H1 (cell line): Measurements from ENCODE around the gene MTM1. TPM values are rescaled to one million over a fixed set of nuclear protein-coding genes. Genes with fewer than 3 reads are reported as not detected.

ENCODE experiments used
- CTCF ChIA-PET: fragments of 300-600 bp; sonication (Branson Sonifier 250); formaldehyde crosslinking; loops from one replicate; lab custom pipeline; 2021; ENCODE audit not compliant: partially characterized antibody; lab: Charles Lee
- POLR2A ChIA-PET: fragments of 300-600 bp; sonication (Branson Sonifier 250); formaldehyde crosslinking; loops from one replicate; lab custom pipeline; 2021; ENCODE audit warnings: inconsistent platforms; ENCODE audit not compliant: partially characterized antibody; lab: Charles Lee
- DNase-seq, 2 experiments: peaks; one replicate each; pipeline versions ENCODE4 v3.0.0 to v3.0.0-alpha.2; 2010 to 2022; ENCODE audit warnings: low spot score in 2 of 2, low read depth in 1 of 2, mixed read lengths in 1 of 2
- FAIRE-seq: peaks from 2 replicates; lab custom pipeline; 2011; peaks lifted over from hg19 to GRCh38; lab: Jason Lieb, UNC
- H2AFZ ChIP-seq: 2 replicates; pipeline ENCODE4 v1.8.1; 2012; ENCODE audit warnings: low read length, inconsistent platforms
- H2AK5ac ChIP-seq: 2 replicates; pipeline ENCODE4 v1.6.1; 2013; ENCODE audit warnings: low read depth, low read length
- H2BK120ac ChIP-seq: replicated peaks from 2 replicates; pipeline ENCODE3; 2013; ENCODE audit warnings: low read depth, low read length, inconsistent platforms
- H2BK12ac ChIP-seq: 2 replicates; pipeline ENCODE4 v1.6.1; 2013; ENCODE audit warnings: low read depth, low read length
- H2BK15ac ChIP-seq: 2 replicates; pipeline ENCODE4 v1.6.1; 2013; ENCODE audit warnings: low read length
- H2BK20ac ChIP-seq: 2 replicates; pipeline ENCODE4 v1.6.1; 2013; ENCODE audit warnings: low read length
- H2BK5ac ChIP-seq: 2 replicates; pipeline ENCODE4 v1.6.1; 2013; ENCODE audit warnings: low read depth, low read length
- H3K14ac ChIP-seq: 2 replicates; pipeline ENCODE4 v1.6.1; 2013; ENCODE audit warnings: inconsistent platforms; ENCODE audit not compliant: insufficient read length
- H3K18ac ChIP-seq: 2 replicates; pipeline ENCODE4 v1.6.1; 2013; ENCODE audit warnings: low read length; ENCODE audit errors: extremely low read depth
- H3K23ac ChIP-seq: 2 replicates; pipeline ENCODE4 v1.6.1; 2013; ENCODE audit warnings: inconsistent platforms; ENCODE audit not compliant: insufficient read length
- H3K23me2 ChIP-seq: 2 replicates; pipeline ENCODE4 v1.6.1; 2013; ENCODE audit warnings: low read depth, low read length
- H3K27ac ChIP-seq: 2 replicates; pipeline ENCODE4 v1.6.1; 2011; ENCODE audit warnings: low read depth, low read length, inconsistent platforms
- H3K27me3 ChIP-seq, 4 experiments: replicated peaks in 1 of 4; 1 replicate in 1 of 4; 2 replicates in 3 of 4; pipeline versions ENCODE4 v1.6.1 to v1.8.1; 2011 to 2013; ENCODE audit warnings: low read length in 3 of 4, mild to moderate bottlenecking in 3 of 4, inconsistent platforms in 2 of 4, mixed read lengths in 2 of 4, moderate library complexity in 1 of 4; ENCODE audit not compliant: control insufficient read depth in 3 of 4, insufficient read depth in 3 of 4; ENCODE audit errors: extremely low read depth in 1 of 4
- H3K36me3 ChIP-seq, 4 experiments: 2 replicates each; pipeline versions ENCODE4 v1.6.1 to v1.8.1; 2011 to 2013; ENCODE audit warnings: mild to moderate bottlenecking in 4 of 4, low read length in 3 of 4, moderate library complexity in 2 of 4, control low read depth in 1 of 4, inconsistent platforms in 1 of 4; ENCODE audit not compliant: insufficient read depth in 4 of 4, control insufficient read depth in 2 of 4
- H3K4ac ChIP-seq: replicated peaks from 2 replicates; pipeline ENCODE3; 2013; ENCODE audit warnings: low read length, low read depth, mixed read lengths, inconsistent platforms; ENCODE audit not compliant: insufficient read length
- H3K4me1 ChIP-seq, 4 experiments: replicated peaks in 1 of 4; 1 replicate in 1 of 4; 2 replicates in 3 of 4; pipeline versions ENCODE4 v1.6.1 to v1.8.1; 2011 to 2013; ENCODE audit warnings: low read length in 3 of 4, inconsistent platforms in 2 of 4, mixed read lengths in 1 of 4; ENCODE audit not compliant: insufficient read depth in 4 of 4, control insufficient read depth in 3 of 4
- H3K4me2 ChIP-seq, 2 experiments: 2 replicates each; pipeline versions ENCODE4 v1.6.1 to v1.8.1; 2011 to 2013; ENCODE audit warnings: low read depth in 2 of 2, low read length in 2 of 2, control low read depth in 1 of 2, inconsistent platforms in 1 of 2, mild to moderate bottlenecking in 1 of 2; ENCODE audit not compliant: insufficient read depth in 1 of 2
- H3K4me3 ChIP-seq, 4 experiments: fragments of 200-600, 300-600 bp in 1 of 4; sonication (generic), shearing (Covaris generic), sonication (Bioruptor Twin) in 1 of 4; 2 replicates each; pipeline versions ENCODE4 v1.5.1 to v1.8.1; 2011 to 2016; ENCODE audit warnings: low read length in 4 of 4, low read depth in 3 of 4, control low read depth in 2 of 4, inconsistent platforms in 2 of 4, mild to moderate bottlenecking in 2 of 4, mixed read lengths in 1 of 4, moderate library complexity in 1 of 4; ENCODE audit not compliant: insufficient read depth in 2 of 4; ENCODE audit errors: extremely low read depth in 1 of 4
- H3K56ac ChIP-seq: replicated peaks from 2 replicates; pipeline ENCODE3; 2013; ENCODE audit warnings: low read depth, mild to moderate bottlenecking, mixed read lengths, low read length, inconsistent platforms; ENCODE audit not compliant: insufficient read length
- H3K79me1 ChIP-seq: 2 replicates; pipeline ENCODE4 v1.6.1; 2013; ENCODE audit warnings: low read depth, low read length, control low read depth
- H3K79me2 ChIP-seq, 2 experiments: 2 replicates each; pipeline versions ENCODE4 v1.6.1 to v1.8.1; 2012 to 2013; ENCODE audit warnings: low read length in 2 of 2, mild to moderate bottlenecking in 2 of 2, inconsistent platforms in 1 of 2; ENCODE audit not compliant: insufficient read depth in 2 of 2, control insufficient read depth in 1 of 2
- H3K9ac ChIP-seq, 4 experiments: replicated peaks in 1 of 4; 1 replicate in 1 of 4; 2 replicates in 3 of 4; pipeline versions ENCODE4 v1.6.1 to v1.8.1; 2011 to 2013; ENCODE audit warnings: low read depth in 3 of 4, low read length in 3 of 4, control low read depth in 2 of 4, mild to moderate bottlenecking in 2 of 4, moderate library complexity in 2 of 4, inconsistent platforms in 1 of 4; ENCODE audit errors: extremely low read depth in 1 of 4
- H3K9me3 ChIP-seq, 2 experiments: 2 replicates each; pipeline versions ENCODE4 v1.6.1 to v1.8.1; 2012 to 2013; ENCODE audit warnings: mild to moderate bottlenecking in 2 of 2, moderate library complexity in 2 of 2, control low read depth in 1 of 2, inconsistent platforms in 1 of 2, low read depth in 1 of 2, low read length in 1 of 2, mixed read lengths in 1 of 2; ENCODE audit not compliant: insufficient read depth in 2 of 2
- H4K20me1 ChIP-seq, 2 experiments: replicated peaks in 1 of 2; 2 replicates each; pipeline versions ENCODE3 to v1.8.1; 2011 to 2013; ENCODE audit warnings: inconsistent platforms in 2 of 2, low read length in 2 of 2, mild to moderate bottlenecking in 1 of 2; ENCODE audit not compliant: insufficient read depth in 2 of 2, control insufficient read depth in 1 of 2
- H4K5ac ChIP-seq: 2 replicates; pipeline ENCODE4 v1.6.1; 2013; ENCODE audit warnings: low read length, low read depth, mixed read lengths, inconsistent platforms; ENCODE audit not compliant: insufficient read length
- H4K8ac ChIP-seq: 2 replicates; pipeline ENCODE4 v1.8.0; 2013; ENCODE audit warnings: mild to moderate bottlenecking, moderate library complexity, low read length, inconsistent platforms; ENCODE audit not compliant: insufficient read depth; ENCODE audit errors: extremely low read depth
- H4K91ac ChIP-seq: replicated peaks from 2 replicates; pipeline ENCODE3; 2013; ENCODE audit warnings: low read length, mixed read lengths, inconsistent platforms; ENCODE audit not compliant: insufficient read length
- BACH1 ChIP-seq: IDR thresholded peaks from 2 replicates; pipeline ENCODE4 v1.6.1; 2012; ENCODE audit warnings: low read length, improper control_type of control experiment
- FOSL1 ChIP-seq: IDR thresholded peaks from 2 replicates; pipeline ENCODE4 v1.6.1; 2011; ENCODE audit warnings: mild to moderate bottlenecking, low read depth, low read length, moderate library complexity; ENCODE audit not compliant: insufficient read depth
- TAF7 ChIP-seq: optimal IDR thresholded peaks from 2 replicates; pipeline ENCODE3; 2011; ENCODE audit warnings: low read depth, mild to moderate bottlenecking, inconsistent platforms, low read length, moderate library complexity, borderline replicate concordance
- WGBS, 2 experiments: shearing (Covaris generic) in 1 of 2; methylation state at CpG; one replicate each; pipeline versions ENCODE4 v1.1.6 to v1.1.7; 2013 to 2015; ENCODE audit warnings: low lambda C conversion rate in 2 of 2, mixed read lengths in 2 of 2, inconsistent platforms in 1 of 2, low coverage in 1 of 2, missing lambda C conversion rate in 1 of 2; ENCODE audit not compliant: insufficient replicate concordance in 2 of 2, insufficient coverage in 1 of 2, insufficient read length in 1 of 2; ENCODE audit errors: extremely low coverage in 1 of 2, missing lambda C conversion rate in 1 of 2; 5-methylcytosine and 5-hydroxymethylcytosine counted together
- polyA plus RNA-seq, 7 experiments: library from polyadenylated mRNA; depleted of rRNA in 3 of 7; stranded (reverse) in 5 of 7; unstranded in 2 of 7; fragments of >200 nt in 5 of 7; fragments of 200-250 nt in 2 of 7; gene quantifications; 1 replicate in 5 of 7; 2 replicates in 1 of 7; 4 replicates in 1 of 7; pipeline versions ENCODE4 v1.2.1 to v1.2.3, GENCODE V29; 2011 to 2013; ENCODE audit warnings: missing spikeins in 2 of 7, mixed read lengths in 2 of 7
- total RNA-seq: library from RNA; stranded (reverse); fragmentation: NEBNext Ultra II Directional; extraction: Animal tissue kit (Norgen Biotek cat#: 25700); gene quantifications from 2 replicates; pipeline ENCODE4 v1.2.1, GENCODE V29; 2021

MTM1 gene
- total and polyA plus RNA-seq, 2 of the 8 experiments (the other 6 are each of a cell fraction or from before 2014, with no cell fraction given) = 2.3 to 8.4 TPM

GRCh38 chrX:150701377-150701776 lies 133.0 kb downstream of the MTM1 start:
- H3K56ac ChIP-seq = no peak overlapping the region
- H2BK15ac ChIP-seq = no peak overlapping the region
- H3K79me1 ChIP-seq = no peaks in the 10 kb centered on the region
- no peak overlapping the region for H2BK20ac ChIP-seq
- no peaks in the 10 kb centered on the region for H3K9me3 ChIP-seq
- H3K23ac ChIP-seq = no peak overlapping the region
- DNase-seq (no peak), FAIRE-seq (no peak)
- H3K4me2 ChIP-seq = no peak overlapping the region
- no peak overlapping the region for H2BK120ac ChIP-seq
- H3K4me1 ChIP-seq = peaks cover 0 to 2% (median 0%) of the 10 kb centered on the region in 4 experiments; a peak in 1 of 7 replicates
- no peak overlapping the region for H4K91ac ChIP-seq
- H3K23me2 ChIP-seq = no peaks in the 10 kb centered on the region
- no peaks in the 10 kb centered on the region; a peak in 2 of 8 replicates for H3K36me3 ChIP-seq
- H4K20me1 ChIP-seq = no peaks in the 10 kb centered on the region
- H4K5ac ChIP-seq = no peak overlapping the region
- no peak overlapping the region for H2AK5ac ChIP-seq
- H3K14ac ChIP-seq = no peak overlapping the region
- H3K79me2 ChIP-seq = no peaks in the 10 kb centered on the region; a peak in 1 of 4 replicates
- no peak overlapping the region for H3K18ac ChIP-seq
- CTCF ChIA-PET = interaction anchor here (0.9 kb wide), 1 partner anchor 17 kb away, joined by 4 read pairs; no protein-coding TSS in a partner anchor
- no peaks in the 10 kb centered on the region for H3K27me3 ChIP-seq
- no peak overlapping the region for H2AFZ ChIP-seq
- H2BK5ac ChIP-seq = no peak overlapping the region
- 100% methylated on average over 1 of the region's 1 CpG; no CpG with 5 or more reads in 1 of the 2 experiments for WGBS, 2 experiments
- POLR2A ChIA-PET = interaction anchor here (2.1 kb wide), 1 partner anchor 8 kb away, joined by 6 read pairs; no protein-coding TSS in a partner anchor
- H3K27ac ChIP-seq = no peak overlapping the region
- no peak overlapping the region for H3K9ac ChIP-seq
- H3K4me3 ChIP-seq = no peak overlapping the region
- H3K4ac ChIP-seq = no peak overlapping the region
- H2BK12ac ChIP-seq = no peak overlapping the region
- H4K8ac ChIP-seq = no peak overlapping the region
- TF ChIP-seq TAF7 (no peak), BACH1 (no peak), FOSL1 (no peak)
